Activated T-cell treated with anti-CD3 and anti-CD28 coated beads for 1 hour (primary cell): ENCODE data around the gene CCDC90B.
"Not testable (repeated sequence)": the region's sequence is repeated elsewhere in the genome, so short reads cannot be mapped to it uniquely, and the experiment has no call there.

Experiments
- DNase-seq: peaks from one replicate; pipeline ENCODE4 v3.0.0-alpha.2; 2020; ENCODE audit warnings: low read depth

CCDC90B gene

GRCh38 chr11:83287631-83288030 lies 1.5 kb upstream of the CCDC90B start:
- no peak for DNase-seq

GRCh38 chr11:83285151-83285770 lies 906 bp downstream of the CCDC90B start:
- DNase-seq, result no peak

- DNase-seq, result no peak
Measured at GRCh38 chr11:83284501-83285150, 1.5 kb downstream of the CCDC90B start.

- no peak for DNase-seq
Measured at GRCh38 chr11:83282084-83282716, 4.0 kb downstream of the CCDC90B start.

GRCh38 chr11:83280256-83280655 lies 5.9 kb downstream of the CCDC90B start:
- no peak for DNase-seq

- no peak for DNase-seq
Measured at GRCh38 chr11:83278351-83278750, 7.8 kb downstream of the CCDC90B start.

GRCh38 chr11:83275888-83276641 lies 10.1 kb downstream of the CCDC90B start:
- DNase-seq, result no peak

- no peak for DNase-seq
Measured at GRCh38 chr11:83272627-83273026, 13.5 kb downstream of the CCDC90B start.

- DNase-seq, result not testable (repeated sequence)
Measured at GRCh38 chr11:83271734-83272133, 14.4 kb downstream of the CCDC90B start.

- DNase-seq, result not testable (repeated sequence)
Measured at GRCh38 chr11:83269080-83269479, 17.1 kb downstream of the CCDC90B start.

GRCh38 chr11:83265331-83265730 lies 20.8 kb downstream of the CCDC90B start:
- DNase-seq, result no peak

- no peak for DNase-seq
Measured at GRCh38 chr11:83259559-83259958, 26.6 kb downstream of the CCDC90B start.

- DNase-seq, result no peak
Measured at GRCh38 chr11:83257761-83258168, 28.4 kb downstream of the CCDC90B start.

GRCh38 chr11:83256602-83257340 lies 29.4 kb downstream of the CCDC90B start:
- no peak for DNase-seq

GRCh38 chr11:83255366-83255765 lies 30.8 kb downstream of the CCDC90B start:
- no peak for DNase-seq

GRCh38 chr11:83252941-83253340 lies 33.2 kb downstream of the CCDC90B start:
- no peak for DNase-seq

- DNase-seq, result no peak
Measured at GRCh38 chr11:83252266-83252665, 33.9 kb downstream of the CCDC90B start.

GRCh38 chr11:83249972-83250593 lies 36.1 kb downstream of the CCDC90B start:
- DNase-seq, result no peak

GRCh38 chr11:83249445-83249844 lies 36.7 kb downstream of the CCDC90B start:
- no peak for DNase-seq

GRCh38 chr11:83241291-83241946 lies 44.7 kb downstream of the CCDC90B start:
- DNase-seq, result no peak

- DNase-seq, result no peak
Measured at GRCh38 chr11:83238111-83238510, 48.1 kb downstream of the CCDC90B start.
